Stimulated activated CD8-positive, alpha-beta memory T cell treated with anti-CD3 and anti-CD28 coated beads, Interleukin-2, amount 100 ng/mL, for 48 hours (primary cell): ENCODE results near the gene ASAP3.

Experiments used
- DNase-seq, 2 donors: peaks; one replicate each; pipeline ENCODE4 v3.0.0-alpha.2; 2020; ENCODE audit warnings: low read depth in 2 of 2

The ASAP3 gene

DNA sequence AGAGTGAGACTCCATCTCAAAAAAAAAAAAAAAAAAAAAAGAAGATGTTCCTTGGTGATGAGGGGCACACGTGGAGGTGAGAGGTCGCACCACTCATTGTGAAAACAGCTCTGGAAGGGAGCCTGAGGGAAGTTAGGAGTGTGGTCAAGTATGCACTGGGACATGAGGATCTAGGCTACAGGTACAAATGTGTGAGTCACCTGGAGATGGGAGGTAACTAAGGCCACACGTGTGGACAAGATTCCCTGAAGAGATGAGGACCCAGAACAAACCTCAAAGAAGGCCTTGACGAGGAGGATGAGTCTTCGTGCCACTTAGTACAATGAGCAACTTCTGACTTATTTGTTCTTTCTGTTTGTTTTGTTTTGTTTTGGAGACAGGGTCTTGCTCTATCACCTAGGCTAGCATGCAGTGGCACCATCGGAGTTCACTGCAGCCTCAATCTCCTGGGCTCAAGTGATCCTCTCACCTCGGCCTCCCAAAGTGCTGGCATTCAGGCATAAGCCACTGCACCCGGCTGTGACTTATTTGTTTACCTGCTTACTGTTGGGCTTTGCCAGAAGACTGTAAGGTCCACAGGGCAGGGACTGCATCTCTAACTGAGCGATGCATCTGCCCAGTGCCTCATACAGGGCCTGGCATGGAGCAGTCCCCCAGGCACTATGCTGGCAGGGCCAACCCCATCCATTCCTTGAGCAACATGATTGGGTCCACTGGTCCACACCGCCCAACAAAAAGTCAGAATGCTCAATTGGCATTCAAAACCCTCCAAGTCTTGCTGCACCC lies 6.4 kb downstream of the ASAP3 start:
- DNase-seq: no peak

DNA sequence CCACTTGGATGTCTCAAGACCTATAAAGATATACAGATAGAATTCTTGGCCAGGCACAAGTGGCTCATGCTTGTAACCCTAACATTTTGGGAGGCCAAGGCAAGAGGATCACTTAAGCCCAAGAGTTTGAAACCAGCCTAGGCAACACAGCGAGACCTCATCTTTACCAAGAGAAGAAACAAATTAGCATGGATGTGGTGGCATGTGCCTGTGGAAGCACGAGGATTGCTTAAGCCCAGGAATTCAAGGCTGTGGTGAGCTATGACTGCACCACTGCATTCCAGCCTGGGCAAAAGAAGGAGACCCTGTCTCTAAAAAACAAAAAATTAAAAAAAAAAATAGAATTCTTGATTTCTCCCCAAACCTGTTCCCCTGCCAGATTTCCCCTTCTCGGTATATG lies 8.3 kb downstream of the ASAP3 start:
- no peak for DNase-seq

DNA sequence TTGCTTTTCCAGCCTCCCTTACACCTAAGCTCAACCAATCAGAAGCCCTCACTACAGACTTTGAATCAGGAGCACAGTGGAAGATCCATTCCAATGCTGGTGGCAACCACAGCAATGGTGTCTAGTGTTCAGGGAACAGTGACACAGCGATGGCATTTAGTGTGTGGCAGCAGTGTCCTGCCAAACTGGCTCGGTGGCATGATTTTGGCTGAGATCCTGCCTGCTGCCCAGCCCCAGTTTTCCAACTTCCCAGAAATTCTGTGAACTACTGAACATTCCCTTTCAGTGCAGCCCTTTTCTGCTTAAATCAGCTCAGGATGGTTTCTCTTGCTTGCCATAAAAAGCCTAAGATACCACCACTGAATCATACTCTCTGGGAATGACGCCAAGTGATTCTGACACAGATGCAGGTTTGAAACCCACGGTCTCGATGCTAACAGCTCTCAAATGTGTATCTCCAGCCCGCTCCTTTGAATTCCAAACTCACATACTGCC lies 8.8 kb downstream of the ASAP3 start:
- no peak for DNase-seq

DNA sequence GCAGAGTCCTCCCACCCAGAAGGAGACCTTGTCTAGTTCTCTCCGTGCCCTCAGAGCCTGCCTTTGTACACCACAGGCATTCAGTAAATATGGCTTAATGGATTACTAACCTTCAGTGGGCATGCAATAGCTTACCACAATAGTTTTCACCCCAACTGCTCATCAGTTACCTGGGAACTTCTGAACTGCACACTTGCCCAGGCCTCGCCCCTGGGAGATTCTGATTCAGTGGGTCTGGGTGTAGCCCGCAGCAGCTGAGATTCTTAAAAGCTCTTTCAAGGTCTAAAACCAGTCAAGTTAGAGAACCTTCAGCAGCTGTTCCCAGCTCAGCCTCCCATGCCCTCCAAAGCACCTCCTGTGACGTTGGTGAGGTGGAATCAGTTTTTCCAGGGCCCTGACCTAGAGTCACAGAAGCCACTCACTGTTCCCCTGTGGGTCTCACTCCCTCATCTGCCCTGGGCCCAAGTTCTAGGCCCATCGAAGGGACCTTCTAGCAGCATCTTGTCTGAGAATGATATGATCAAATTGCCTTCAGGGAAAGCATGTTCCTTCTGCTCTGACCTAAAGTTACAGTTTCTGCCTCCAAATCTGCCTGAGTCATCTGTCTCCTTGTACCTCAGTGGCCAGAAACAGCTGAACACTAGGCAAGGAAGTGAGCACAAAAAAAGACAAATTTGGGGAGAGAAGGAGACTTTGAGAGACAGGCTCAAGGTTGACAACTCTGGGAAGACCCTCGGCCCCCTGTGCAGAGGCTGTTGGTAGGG lies 10.8 kb downstream of the ASAP3 start:
- DNase-seq: no peak

- no peak for DNase-seq
These were observed 11.5 kb downstream of the ASAP3 start for GRCh38 chr1:23472351-23473036.

GRCh38 chr1:23471473-23472075 lies 12.4 kb downstream of the ASAP3 start:
- no peak for DNase-seq

DNA sequence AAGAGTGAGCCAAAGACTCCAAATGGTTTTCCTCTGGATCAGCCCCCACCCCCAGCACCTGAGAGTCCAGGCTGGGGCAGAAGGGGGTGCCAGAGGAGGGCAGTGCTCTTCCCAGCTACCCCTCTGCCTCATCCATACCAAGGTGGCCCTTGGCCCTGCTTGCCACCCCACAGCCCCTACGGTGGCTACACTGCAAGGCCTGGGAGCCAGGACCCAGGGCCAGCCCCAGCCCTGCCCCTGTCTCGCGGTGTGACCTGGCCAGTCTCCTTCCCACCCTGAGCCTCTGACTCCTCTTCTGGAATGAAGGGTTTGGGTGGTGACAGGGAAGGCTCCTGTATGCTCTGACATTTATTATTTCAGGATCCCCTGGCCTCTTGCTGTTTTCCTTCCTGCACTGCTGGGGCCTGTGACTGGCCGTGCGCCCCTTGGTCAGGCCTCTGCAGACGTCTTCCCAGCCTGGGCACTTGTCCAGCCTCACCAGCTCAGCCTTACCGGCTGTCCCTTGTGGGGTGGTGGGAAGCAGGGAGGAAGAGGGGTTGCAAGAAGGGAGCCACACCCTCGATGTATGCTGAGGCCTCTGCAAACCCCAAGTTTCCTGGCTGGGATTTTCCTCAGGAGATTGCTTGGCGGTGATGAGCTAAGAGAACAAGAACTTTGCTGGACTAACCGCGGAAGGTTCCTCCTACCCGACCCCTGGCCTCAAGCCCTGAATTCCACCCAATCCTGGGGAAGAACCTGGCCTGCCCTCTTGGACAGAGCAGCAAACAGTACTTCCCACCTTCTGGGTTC lies 13.5 kb downstream of the ASAP3 start:
- DNase-seq: no peak

GRCh38 chr1:23469372-23469982 lies 14.5 kb downstream of the ASAP3 start:
- DNase-seq: no peak

DNA sequence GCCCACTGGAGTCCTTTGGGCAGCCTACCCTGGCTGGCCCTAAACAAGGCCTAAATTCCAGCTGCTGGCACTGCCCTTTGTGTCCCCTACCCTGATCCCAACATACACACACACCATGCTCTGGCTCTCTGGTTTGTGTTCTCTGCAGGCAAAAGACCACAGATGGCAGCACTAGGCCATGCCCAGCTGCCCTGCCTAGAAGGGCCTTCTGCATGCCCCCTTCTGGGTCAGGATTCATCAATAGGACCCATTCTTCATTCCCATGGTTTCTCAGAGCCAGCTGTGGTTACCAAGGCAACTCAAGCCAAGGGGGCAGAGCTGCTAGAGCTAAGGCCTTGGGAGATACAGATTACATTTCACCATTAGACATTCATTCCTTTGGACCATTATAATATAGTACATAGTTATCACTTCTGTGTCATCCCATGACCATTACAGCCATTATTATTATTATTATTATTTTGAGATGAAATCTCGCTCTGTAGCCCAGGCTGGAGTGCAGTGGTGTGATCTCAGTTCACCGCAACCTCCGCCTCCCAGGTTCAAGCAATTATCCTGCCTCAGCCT lies 17.5 kb downstream of the ASAP3 start:
- no peak for DNase-seq

- DNase-seq: no peak
These were observed 20.7 kb downstream of the ASAP3 start for GRCh38 chr1:23463286-23463685.

- no peak for DNase-seq
These were observed 21.2 kb downstream of the ASAP3 start for GRCh38 chr1:23462766-23463165.

DNA sequence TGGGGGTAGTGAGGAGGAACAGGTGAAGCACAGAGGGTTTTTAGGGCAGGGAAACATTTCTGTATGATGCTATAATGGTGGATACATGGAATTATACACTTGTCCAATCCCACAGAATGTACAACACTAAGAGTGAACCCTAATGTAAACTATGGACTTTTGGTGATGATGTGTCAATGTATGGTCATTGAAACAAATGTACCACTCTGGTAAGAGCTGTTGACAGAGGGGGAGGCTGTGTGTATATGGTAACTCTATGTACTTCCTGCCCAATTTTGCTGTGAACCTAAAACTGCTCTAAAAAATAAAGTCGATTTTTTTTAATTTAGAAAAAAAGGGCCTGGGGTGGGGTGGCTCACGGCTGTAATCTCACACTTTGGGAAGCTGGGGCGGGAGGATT lies 22.9 kb downstream of the ASAP3 start:
- no peak for DNase-seq

DNA sequence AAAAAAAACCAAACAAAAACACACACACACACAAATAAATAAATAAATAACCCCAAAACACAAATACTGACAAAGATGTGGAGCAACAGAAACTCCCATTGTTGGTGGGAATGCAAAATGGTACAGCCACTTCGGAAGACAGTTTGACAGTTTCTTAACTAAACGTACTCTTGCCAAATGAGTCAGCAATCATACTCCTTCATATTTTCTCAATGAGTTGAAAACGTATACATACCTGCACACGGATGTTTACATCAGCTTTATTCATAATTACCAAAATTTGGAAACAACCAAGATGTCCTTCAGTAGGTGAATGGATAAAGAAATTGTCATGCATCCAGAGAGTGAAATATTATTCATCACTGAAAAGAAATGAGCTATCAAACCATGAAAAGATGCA lies 23.5 kb downstream of the ASAP3 start:
- no peak for DNase-seq

DNA sequence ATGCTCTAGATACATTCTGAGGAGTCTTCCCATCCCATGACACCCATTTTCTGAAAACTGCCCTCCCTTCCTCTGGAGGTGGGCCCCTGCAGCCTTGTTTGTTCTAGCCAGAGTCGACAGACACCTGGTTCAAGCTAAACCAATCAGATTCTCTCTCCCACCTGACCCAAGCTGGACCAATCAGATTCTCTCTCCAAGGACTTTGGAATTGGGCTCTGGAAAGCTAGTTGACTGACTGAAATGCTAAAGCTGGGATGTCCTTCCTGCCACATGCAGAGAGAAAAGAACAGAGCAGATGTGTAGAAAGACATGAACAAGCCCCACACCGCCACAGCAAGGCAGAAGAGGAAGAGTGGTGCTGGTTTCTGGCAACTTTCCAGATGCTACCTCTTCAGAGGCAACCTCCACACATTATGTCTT lies 24.6 kb downstream of the ASAP3 start:
- DNase-seq: no peak

GRCh38 chr1:23456226-23456625 lies 27.8 kb downstream of the ASAP3 start:
- DNase-seq: no peak

DNA sequence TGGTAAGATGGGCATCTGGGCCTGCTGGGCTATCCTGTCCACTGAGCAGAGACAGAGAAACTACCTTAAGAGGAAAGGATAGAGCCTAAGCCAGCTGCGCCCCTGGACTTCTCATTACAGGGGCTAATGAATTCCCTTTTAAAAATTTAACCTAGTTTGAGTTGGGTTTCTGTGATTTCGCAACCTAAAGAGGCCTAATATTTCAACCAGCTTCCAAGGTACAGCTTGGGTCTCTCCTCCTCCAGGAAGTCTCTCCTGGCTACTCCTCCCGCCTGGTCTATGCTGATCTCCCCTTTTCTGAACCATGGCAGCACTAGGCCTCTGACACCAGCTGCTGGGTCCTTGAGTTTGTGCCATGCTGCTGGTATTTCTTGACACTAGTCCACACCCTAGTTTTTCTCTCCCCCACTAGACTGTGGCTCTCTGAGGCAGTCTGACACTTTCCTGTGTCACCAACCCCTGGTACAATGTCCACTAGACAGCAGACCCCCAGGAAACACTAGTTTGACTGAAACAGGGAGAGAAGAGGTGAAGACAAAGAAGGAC lies 30.5 kb downstream of the ASAP3 start:
- no peak for DNase-seq

DNA sequence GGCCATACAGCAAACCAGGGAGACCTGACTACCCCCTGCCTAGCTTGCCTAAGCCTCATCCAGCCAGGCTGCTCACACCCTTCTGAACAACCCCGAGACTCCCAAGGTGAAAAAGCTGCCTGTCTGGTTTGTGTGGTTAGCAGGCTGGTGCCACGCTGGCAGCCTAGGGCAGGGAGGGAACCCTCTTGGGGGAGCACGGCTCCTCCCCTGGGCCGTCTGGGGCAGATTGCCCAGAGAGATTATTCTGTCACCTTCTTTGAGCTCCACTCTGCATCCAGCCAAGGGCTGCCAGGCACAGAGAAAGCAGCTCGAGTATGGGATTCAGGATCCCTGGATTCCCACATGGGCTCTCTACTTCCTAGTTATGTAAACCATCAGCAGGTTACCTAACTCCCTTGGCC lies 32.0 kb downstream of the ASAP3 start:
- DNase-seq: no peak

DNA sequence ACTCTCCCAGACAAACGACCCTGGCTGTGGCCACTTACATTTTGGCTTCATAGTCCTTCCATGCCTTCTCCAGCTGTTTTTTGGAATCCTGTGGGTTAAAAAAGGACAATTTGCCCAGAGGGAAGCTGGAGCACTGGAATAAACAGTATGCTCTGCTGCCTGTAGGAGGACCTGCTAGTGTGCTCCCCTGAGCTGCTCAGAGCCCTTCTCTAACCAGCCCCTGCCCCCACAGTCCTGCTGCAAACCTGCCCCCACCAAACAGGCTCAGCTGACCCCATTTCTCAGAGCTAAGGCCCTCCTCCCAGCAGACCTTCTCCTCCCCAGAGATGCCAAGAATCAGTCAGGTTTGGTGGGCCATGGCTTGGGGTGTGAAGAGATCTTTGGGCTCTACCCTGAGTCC lies 32.5 kb downstream of the ASAP3 start:
- DNase-seq: no peak

- no peak for DNase-seq
These were observed 33.1 kb downstream of the ASAP3 start for GRCh38 chr1:23450894-23451293.

DNA sequence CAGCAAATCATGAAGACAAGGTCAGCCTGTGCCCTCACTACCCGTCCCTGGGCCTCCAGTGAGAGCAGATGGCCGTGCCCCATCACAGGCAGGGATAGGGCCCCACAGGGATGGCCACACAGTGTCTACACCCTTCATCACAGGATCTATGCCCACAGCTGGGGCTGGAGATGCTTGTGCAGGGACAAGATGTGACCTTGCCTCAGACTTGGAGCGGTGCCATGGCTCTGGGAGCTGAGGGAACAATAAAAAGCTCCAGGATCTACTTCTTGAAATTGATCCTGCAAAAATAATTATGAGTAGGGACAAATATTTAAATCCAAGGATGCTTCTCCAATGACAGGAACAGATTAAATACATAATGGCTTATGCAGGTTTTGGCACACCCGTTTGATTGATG lies 34.0 kb downstream of the ASAP3 start:
- DNase-seq: no peak
